K562 (cell line): ENCODE measurements around the gene DAP. TPM values are rescaled to one million over a fixed set of nuclear protein-coding genes. Genes with fewer than 3 reads are reported as not detected.

Experiments
- ATAC-seq: fragments of 200-7000 bp; cut with Tn5 transposase; 3 replicates; pipeline ENCODE4 v1.9.1; 2020; ENCODE audit warnings: moderate library complexity
- BruUV-seq: library from RNA; stranded (reverse); fragments of 400-500 nt; replicated peaks from 2 replicates; lab custom pipeline; 2021; lab: Mats Ljungman, UMichigan
- CTCF ChIA-PET: fragments of 300-600 bp; formaldehyde crosslinking; extraction: SDS; loops from one replicate; lab custom pipeline; 2021; ENCODE audit warnings: low intra/inter-chr PET ratio; lab: Yijun Ruan, JAX
- POLR2A ChIA-PET: fragments of 300-600, 350-650 bp; sonication (Branson Sonifier 250); formaldehyde crosslinking; extraction: SDS; loops from one replicate; lab custom pipeline; 2021; ENCODE audit warnings: antibody characterized with exemption, inconsistent platforms; lab: Yijun Ruan, JAX
- DNase-seq, 4 experiments: peaks; one replicate each; pipeline versions ENCODE4 v3.0.0 to v3.0.0-alpha.2; 2011 to 2018; ENCODE audit warnings: low spot score in 3 of 4, mixed read lengths in 3 of 4; ENCODE audit errors: extremely low read depth in 1 of 4
- FAIRE-seq: peaks from 2 replicates; lab custom pipeline; 2011; peaks lifted over from hg19 to GRCh38; lab: Jason Lieb, UNC
- H2AFZ ChIP-seq: 2 replicates; pipeline ENCODE4 v1.6.0; 2011; ENCODE audit warnings: low read depth, low read length, control low read depth, inconsistent platforms
- H3K27ac ChIP-seq: fragments of 200-600 bp; 3 replicates; pipeline ENCODE4 v1.8.0; 2011; ENCODE audit warnings: low read depth, mild to moderate bottlenecking, control low read depth, inconsistent platforms, low read length, moderate library complexity, mixed read lengths; ENCODE audit errors: extremely low read depth
- H3K27me3 ChIP-seq, 2 experiments: fragments of 300-600 bp in 1 of 2; 2 replicates in 1 of 2; 3 replicates in 1 of 2; pipeline versions ENCODE4 v1.6.0 to v1.8.0; 2011; ENCODE audit warnings: inconsistent platforms in 2 of 2, low read length in 2 of 2, mild to moderate bottlenecking in 1 of 2, mixed read lengths in 1 of 2, moderate library complexity in 1 of 2; ENCODE audit not compliant: control insufficient read depth in 2 of 2, insufficient read depth in 2 of 2
- H3K36me3 ChIP-seq: fragments of 300-600 bp; 3 replicates; pipeline ENCODE4 v1.8.0; 2011; ENCODE audit warnings: mild to moderate bottlenecking, low read length, inconsistent platforms; ENCODE audit not compliant: control insufficient read depth, insufficient read depth
- H3K4me1 ChIP-seq, 2 experiments: fragments of 200-600 bp in 1 of 2; replicated peaks in 1 of 2; 2 replicates in 1 of 2; 3 replicates in 1 of 2; pipeline versions ENCODE4 v1.5.1 to v1.8.0; 2011; ENCODE audit warnings: inconsistent platforms in 2 of 2, low read length in 2 of 2, mild to moderate bottlenecking in 1 of 2, mixed read lengths in 1 of 2, moderate library complexity in 1 of 2; ENCODE audit not compliant: control insufficient read depth in 2 of 2, insufficient read depth in 2 of 2
- H3K4me2 ChIP-seq: 2 replicates; pipeline ENCODE4 v1.6.1; 2011; ENCODE audit warnings: low read length, control low read depth, inconsistent platforms, mixed read lengths; ENCODE audit not compliant: insufficient read depth
- H3K4me3 ChIP-seq: fragments of 200-600 bp; sonication (generic), shearing (Covaris generic); 2 replicates; pipeline ENCODE4 v1.5.1; 2016; ENCODE audit warnings: control low read depth, inconsistent platforms
- H3K79me2 ChIP-seq: fragments of 200-600 bp; 3 replicates; pipeline ENCODE4 v1.8.0; 2011; ENCODE audit warnings: low read length, inconsistent platforms; ENCODE audit not compliant: control insufficient read depth, insufficient read depth
- H3K9ac ChIP-seq, 2 experiments: 2 replicates each; pipeline versions ENCODE4 v1.6.0 to v1.6.1; 2011; ENCODE audit warnings: low read depth in 2 of 2, low read length in 2 of 2, control low read depth in 1 of 2, inconsistent platforms in 1 of 2, mild to moderate bottlenecking in 1 of 2, mixed read lengths in 1 of 2; ENCODE audit not compliant: insufficient read depth in 1 of 2
- H3K9me1 ChIP-seq: one replicate; pipeline ENCODE4 v1.6.0; 2011; ENCODE audit warnings: inconsistent platforms, mild to moderate bottlenecking, low read length, moderate library complexity; ENCODE audit not compliant: control insufficient read depth, insufficient read depth
- H3K9me3 ChIP-seq: replicated peaks from 2 replicates; pipeline ENCODE4 v1.5.1; 2011; ENCODE audit warnings: low read depth, low read length, inconsistent platforms; ENCODE audit not compliant: control insufficient read depth, insufficient read depth
- H4K20me1 ChIP-seq: replicated peaks from 2 replicates; pipeline ENCODE4 v1.6.1; 2011; ENCODE audit warnings: low read length, inconsistent platforms, mixed read lengths; ENCODE audit not compliant: control insufficient read depth, insufficient read depth
- CEBPB ChIP-seq: fragments of 450-650 bp; IDR thresholded peaks from 2 replicates; pipeline ENCODE4 v1.6.1; 2016; ENCODE audit warnings: missing genetic modification characterization, missing compliant biosample characterization
- HEY1 ChIP-seq: fragments of 250-450 bp; sonication (Bioruptor Pico); IDR thresholded peaks from 2 replicates; pipeline ENCODE4 v1.5.0; 2020; ENCODE audit warnings: mild to moderate bottlenecking, moderate library complexity, borderline replicate concordance
- NR2C1 ChIP-seq, 2 experiments: fragments of 450-650 bp; IDR thresholded peaks; 2 replicates each; pipeline ENCODE4 v1.6.1; 2017; ENCODE audit warnings: mild to moderate bottlenecking in 2 of 2, antibody characterized with exemption in 1 of 2, inconsistent platforms in 1 of 2, missing compliant biosample characterization in 1 of 2, missing genetic modification characterization in 1 of 2
- SMAD1 ChIP-seq: fragments of 150-350 bp; IDR thresholded peaks from 2 replicates; pipeline ENCODE4 v1.6.1; 2014; ENCODE audit warnings: low read length, low read depth; ENCODE audit not compliant: partially characterized antibody
- TCFL5 ChIP-seq: fragments of 250-450 bp; sonication (Bioruptor Pico); conservative IDR thresholded peaks from 2 replicates; pipeline ENCODE4 v1.6.1; 2021; ENCODE audit warnings: mild to moderate bottlenecking, moderate library complexity, matching md5 sums
- ZBTB7A ChIP-seq: IDR thresholded peaks from 2 replicates; pipeline ENCODE4 v1.6.1; 2011; ENCODE audit warnings: low read depth, mild to moderate bottlenecking, low read length, moderate library complexity, borderline replicate concordance; ENCODE audit not compliant: control insufficient read depth
- ZBTB8A ChIP-seq: fragments of 450-650 bp; IDR thresholded peaks from 2 replicates; pipeline ENCODE4 v1.6.1; 2018; ENCODE audit warnings: mild to moderate bottlenecking, moderate library complexity; ENCODE audit not compliant: partially characterized antibody
- ZNF165 ChIP-seq: fragments of 250-450 bp; sonication (Bioruptor Pico); IDR thresholded peaks from 2 replicates; pipeline ENCODE4 v1.4.0; 2020; ENCODE audit warnings: borderline replicate concordance
- ZNF239 ChIP-seq: fragments of 250-450 bp; sonication (Bioruptor Pico); IDR thresholded peaks from 2 replicates; pipeline ENCODE4 v1.4.0; 2020; ENCODE audit warnings: mild to moderate bottlenecking
- ZNF263 ChIP-seq: sonication (generic); formaldehyde crosslinking; IDR thresholded peaks from 2 replicates; pipeline ENCODE4 v1.8.0; 2022; ENCODE audit warnings: mild to moderate bottlenecking, missing genetic modification reagents, borderline replicate concordance
- WGBS: fragments of 100-300 bp; shearing (Covaris generic); methylation state at CpG from one replicate; pipeline ENCODE4 v1.1.6; 2016; ENCODE audit warnings: low coverage, mixed read lengths; ENCODE audit not compliant: insufficient coverage; ENCODE audit errors: missing lambda C conversion rate; 5-methylcytosine and 5-hydroxymethylcytosine counted together
- in situ Hi-C: fragments of 300-500 bp; cut with MboI; formaldehyde crosslinking; loops from 4 replicates; pipeline ENCODE4 v1.15.0; 2018; ENCODE audit warnings: inconsistent platforms, mixed read lengths
- intact Hi-C: fragments of 100-400 bp; cut with micrococcal nuclease; formaldehyde crosslinking; loops from 2 replicates; pipeline ENCODE4 v1.14.2; 2022
- polyA plus RNA-seq, 8 experiments: library from polyadenylated mRNA; depleted of rRNA in 4 of 8; stranded (reverse) in 5 of 8; unstranded in 3 of 8; fragments of >200 nt; fragmentation: Nextera tagmentation in 2 of 8; fragmentation: Illumina TruSeq in 1 of 8; extraction: Ambion mirVana in 2 of 8; extraction: Trizol in 1 of 8; gene quantifications; 2 replicates each; pipeline versions ENCODE4 v1.2.1 to v1.2.3, GENCODE V29; 2011 to 2014; ENCODE audit warnings: inconsistent platforms in 1 of 8, missing spikeins in 1 of 8
- total RNA-seq, 7 experiments: library from RNA; depleted of rRNA in 6 of 7; stranded (reverse); fragments of >200 nt in 6 of 7; fragmentation: Illumina TruSeq in 2 of 7; extraction: Trizol in 2 of 7; gene quantifications; 2 replicates each; pipeline versions ENCODE4 v1.2.1 to v1.2.3, GENCODE V29; 2011 to 2021; ENCODE audit warnings: low replicate concordance in 1 of 7
- TF ChIP-seq, protein P1 (sequence below): fragments of 450-650 bp; IDR thresholded peaks from 2 replicates; pipeline ENCODE4 v1.6.1; 2014; ENCODE audit warnings: low read depth, mild to moderate bottlenecking, moderate library complexity, borderline replicate concordance
- TF ChIP-seq, protein P2 (sequence below): sonication (generic); IDR thresholded peaks from 2 replicates; pipeline ENCODE4 v1.6.1; 2016
- TF ChIP-seq, protein P3 (sequence below): sonication (generic); formaldehyde crosslinking; IDR thresholded peaks from 2 replicates; pipeline ENCODE4 v1.8.1; 2023; ENCODE audit warnings: mild to moderate bottlenecking, missing genetic modification reagents

The DAP gene
- total and polyA plus RNA-seq, 9 of the 15 experiments (the other 6 are each of a cell fraction or from before 2014, with no cell fraction given), result 14.1 to 151 (median 34.5) TPM

DNA sequence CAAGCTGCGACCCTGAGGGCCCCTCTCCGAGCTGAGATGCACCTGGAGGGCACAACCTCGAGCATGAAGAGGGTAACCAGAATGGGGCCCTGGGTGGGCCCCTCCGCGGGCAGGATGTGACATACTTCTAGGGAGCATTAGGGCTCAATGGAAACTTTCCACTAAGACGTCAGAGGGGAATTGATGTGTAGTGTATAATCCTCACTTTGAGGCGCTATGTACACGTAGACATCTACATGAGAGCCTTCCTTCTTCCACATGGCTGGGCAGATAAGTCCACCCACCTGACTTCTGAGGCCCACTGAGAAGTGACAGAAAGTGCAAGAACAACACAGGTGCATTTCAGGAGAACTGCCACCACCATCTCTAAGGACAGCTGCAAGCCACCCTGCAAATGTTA is 61.0 kb downstream of the DAP start (continued):
- TF ChIP-seq, protein P1, sequence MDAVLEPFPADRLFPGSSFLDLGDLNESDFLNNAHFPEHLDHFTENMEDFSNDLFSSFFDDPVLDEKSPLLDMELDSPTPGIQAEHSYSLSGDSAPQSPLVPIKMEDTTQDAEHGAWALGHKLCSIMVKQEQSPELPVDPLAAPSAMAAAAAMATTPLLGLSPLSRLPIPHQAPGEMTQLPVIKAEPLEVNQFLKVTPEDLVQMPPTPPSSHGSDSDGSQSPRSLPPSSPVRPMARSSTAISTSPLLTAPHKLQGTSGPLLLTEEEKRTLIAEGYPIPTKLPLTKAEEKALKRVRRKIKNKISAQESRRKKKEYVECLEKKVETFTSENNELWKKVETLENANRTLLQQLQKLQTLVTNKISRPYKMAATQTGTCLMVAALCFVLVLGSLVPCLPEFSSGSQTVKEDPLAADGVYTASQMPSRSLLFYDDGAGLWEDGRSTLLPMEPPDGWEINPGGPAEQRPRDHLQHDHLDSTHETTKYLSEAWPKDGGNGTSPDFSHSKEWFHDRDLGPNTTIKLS, result no peak
- TF ChIP-seq CEBPB (tag) (no peak), ZBTB8A (no peak), ZNF263 (no peak), NR2C1 (IDR thresholded peaks at IDR 0.05) (no peak), NR2C1 (tag; IDR thresholded peaks at IDR 0.05) (no peak), HEY1 (CRISPR knock-in tag) (no peak)
- TF ChIP-seq, protein P2, sequence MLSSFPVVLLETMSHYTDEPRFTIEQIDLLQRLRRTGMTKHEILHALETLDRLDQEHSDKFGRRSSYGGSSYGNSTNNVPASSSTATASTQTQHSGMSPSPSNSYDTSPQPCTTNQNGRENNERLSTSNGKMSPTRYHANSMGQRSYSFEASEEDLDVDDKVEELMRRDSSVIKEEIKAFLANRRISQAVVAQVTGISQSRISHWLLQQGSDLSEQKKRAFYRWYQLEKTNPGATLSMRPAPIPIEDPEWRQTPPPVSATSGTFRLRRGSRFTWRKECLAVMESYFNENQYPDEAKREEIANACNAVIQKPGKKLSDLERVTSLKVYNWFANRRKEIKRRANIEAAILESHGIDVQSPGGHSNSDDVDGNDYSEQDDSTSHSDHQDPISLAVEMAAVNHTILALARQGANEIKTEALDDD, result no peak
- TF ChIP-seq, all 486 proteins: peak for 0

DNA sequence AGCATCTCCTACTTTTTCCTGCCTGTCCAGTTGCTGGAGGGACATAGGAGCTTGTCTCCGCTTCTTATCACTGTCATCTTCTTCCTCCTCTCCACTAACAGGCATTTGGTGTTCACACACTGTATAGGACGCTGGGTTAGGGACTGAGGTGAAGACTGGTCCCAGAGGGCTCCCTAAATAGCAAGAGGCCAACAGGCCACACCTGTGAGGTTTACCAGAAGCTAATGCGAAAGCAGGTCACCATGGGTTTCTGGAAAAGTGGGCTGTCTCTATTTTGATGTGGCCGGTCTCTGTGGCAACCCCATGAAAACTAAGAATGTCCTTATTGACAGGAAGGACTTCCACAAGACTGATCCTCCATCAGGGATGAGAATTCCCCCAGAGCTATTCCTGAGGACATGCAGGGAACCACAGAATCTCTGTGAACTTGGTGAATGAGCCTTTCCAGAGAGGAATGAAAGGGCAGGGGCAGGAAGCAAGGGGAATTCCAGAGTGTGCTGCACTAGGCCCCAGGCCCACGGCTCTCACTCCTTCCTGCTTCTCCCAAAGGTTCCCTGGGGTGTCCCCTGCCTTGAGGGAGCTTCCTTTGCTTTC is 61.7 kb downstream of the DAP start:
- WGBS, result 89% methylated on average over 5 of the region's 5 CpGs
- POLR2A ChIA-PET, result interaction anchor here (1.2 kb wide), 1 partner anchor 21 kb away, joined by 5 read pairs; no protein-coding TSS in a partner anchor
- Histone ChIP-seq H3K27ac (no peak overlapping the region), H3K9me3 (no peaks in the 10 kb centered on the region), H3K4me1 (peaks cover 26 to 35% of the 10 kb centered on the region in 2 experiments), H3K27me3 (no peaks in the 10 kb centered on the region), H3K79me2 (peaks cover 22% of the 10 kb centered on the region), H3K4me3 (no peak overlapping the region), H4K20me1 (peaks cover 38% of the 10 kb centered on the region), H3K9ac (no peak overlapping the region), H3K9me1 (peaks cover 3% of the 10 kb centered on the region), H3K4me2 (no peak overlapping the region), H3K36me3 (peaks cover 48% of the 10 kb centered on the region), H2AFZ (no peak overlapping the region)
- CTCF ChIA-PET, result interaction anchor here (0.7 kb wide), 1 partner anchor 62 kb away, joined by 3 read pairs; no protein-coding TSS in a partner anchor
- FAIRE-seq (no peak), DNase-seq (no peak), ATAC-seq (no peak)
- no TSS peak for BruUV-seq
- intact Hi-C loops, result loop anchor here (10.0 kb wide), 2 partner anchors 285 to 475 kb away; no protein-coding TSS in a partner anchor
- in situ Hi-C loops, result no loop called here
- no peak for TF ChIP-seq ZNF239
- TF ChIP-seq ZBTB7A, result no peak
- no peak for TF ChIP-seq SMAD1
- TF ChIP-seq, protein P3, sequence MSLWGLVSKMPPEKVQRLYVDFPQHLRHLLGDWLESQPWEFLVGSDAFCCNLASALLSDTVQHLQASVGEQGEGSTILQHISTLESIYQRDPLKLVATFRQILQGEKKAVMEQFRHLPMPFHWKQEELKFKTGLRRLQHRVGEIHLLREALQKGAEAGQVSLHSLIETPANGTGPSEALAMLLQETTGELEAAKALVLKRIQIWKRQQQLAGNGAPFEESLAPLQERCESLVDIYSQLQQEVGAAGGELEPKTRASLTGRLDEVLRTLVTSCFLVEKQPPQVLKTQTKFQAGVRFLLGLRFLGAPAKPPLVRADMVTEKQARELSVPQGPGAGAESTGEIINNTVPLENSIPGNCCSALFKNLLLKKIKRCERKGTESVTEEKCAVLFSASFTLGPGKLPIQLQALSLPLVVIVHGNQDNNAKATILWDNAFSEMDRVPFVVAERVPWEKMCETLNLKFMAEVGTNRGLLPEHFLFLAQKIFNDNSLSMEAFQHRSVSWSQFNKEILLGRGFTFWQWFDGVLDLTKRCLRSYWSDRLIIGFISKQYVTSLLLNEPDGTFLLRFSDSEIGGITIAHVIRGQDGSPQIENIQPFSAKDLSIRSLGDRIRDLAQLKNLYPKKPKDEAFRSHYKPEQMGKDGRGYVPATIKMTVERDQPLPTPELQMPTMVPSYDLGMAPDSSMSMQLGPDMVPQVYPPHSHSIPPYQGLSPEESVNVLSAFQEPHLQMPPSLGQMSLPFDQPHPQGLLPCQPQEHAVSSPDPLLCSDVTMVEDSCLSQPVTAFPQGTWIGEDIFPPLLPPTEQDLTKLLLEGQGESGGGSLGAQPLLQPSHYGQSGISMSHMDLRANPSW, result no peak
- TF ChIP-seq ZNF165 (CRISPR knock-in tag), result no peak
- no peak for TF ChIP-seq TCFL5 (CRISPR knock-in tag)
